SKM-1 treated with dmso at 0.1 percent for 144 hours (cell line): ENCODE results near the gene SERF1B.
"Not testable (repeated sequence)": the region's sequence is repeated elsewhere in the genome, so short reads cannot be mapped to it uniquely, and the experiment has no call there.

Experiments
- DNase-seq: peaks from one replicate; lab custom pipeline; 2025; ENCODE audit not compliant: unreplicated experiment; lab: John Stamatoyannopoulos, UW

The SERF1B gene

DNA sequence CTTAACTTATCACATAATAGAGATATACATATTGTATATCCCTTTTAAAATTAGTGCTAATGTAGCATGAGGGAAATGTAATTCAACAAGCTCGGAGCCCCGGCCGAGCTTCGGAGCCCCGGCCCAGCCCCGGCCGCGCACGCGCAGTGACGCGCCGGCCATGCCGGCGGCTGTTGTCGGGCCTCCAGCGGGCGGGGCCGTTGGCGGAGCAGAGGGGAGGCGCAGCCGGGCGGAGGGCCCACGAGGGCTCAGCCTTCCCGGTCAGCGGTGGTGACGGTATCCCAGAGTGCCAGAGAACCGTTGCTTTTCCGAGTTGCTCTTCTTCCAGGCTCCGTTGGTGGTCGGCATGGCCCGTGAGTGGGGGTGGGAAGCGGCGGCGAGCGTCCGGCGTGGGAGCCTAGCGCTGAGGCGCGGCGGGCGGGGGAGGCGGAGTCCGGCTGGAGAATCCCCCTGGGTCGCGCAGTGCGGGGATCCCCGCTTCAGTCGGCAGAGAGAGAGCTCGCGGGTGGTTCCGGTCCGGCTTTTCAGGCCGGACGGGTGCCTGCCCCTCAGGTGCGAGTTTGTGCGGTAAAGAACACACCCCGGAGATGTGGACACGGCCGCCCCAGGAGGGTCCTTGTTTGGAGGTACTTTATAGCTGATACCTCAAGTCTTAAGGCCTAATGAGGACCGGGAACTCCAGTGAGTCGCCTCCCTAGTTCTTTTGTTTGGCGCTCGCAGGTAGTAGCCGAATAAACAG lies at the start of gene SERF1B:
Gene SERF1B (plus strand): TSS at position 146 of the 739 bp plus-strand sequence. CDS start 201 bp downstream, at position 347.
- DNase-seq = not testable (repeated sequence)

DNA sequence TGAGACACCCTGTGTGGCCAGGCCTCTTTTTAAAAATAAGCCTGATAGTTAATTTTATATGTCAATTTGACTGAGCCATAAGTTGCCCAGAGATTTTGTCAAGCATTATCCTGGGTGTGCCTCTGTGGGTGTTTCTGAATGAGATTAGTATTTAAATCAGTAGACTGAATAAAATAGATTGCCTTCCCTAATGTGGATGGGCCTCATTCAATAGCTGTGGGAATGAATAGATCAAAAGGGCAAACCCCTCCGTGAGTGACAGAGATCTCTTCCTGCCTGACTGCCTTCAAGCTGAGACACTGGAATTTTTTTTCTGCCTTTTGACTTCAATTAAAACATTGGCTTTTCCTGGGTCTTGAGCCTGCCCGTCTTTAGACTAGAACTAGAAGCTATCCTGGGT lies 33.3 kb upstream of the SERF1B start:
- not testable (repeated sequence) for DNase-seq

DNA sequence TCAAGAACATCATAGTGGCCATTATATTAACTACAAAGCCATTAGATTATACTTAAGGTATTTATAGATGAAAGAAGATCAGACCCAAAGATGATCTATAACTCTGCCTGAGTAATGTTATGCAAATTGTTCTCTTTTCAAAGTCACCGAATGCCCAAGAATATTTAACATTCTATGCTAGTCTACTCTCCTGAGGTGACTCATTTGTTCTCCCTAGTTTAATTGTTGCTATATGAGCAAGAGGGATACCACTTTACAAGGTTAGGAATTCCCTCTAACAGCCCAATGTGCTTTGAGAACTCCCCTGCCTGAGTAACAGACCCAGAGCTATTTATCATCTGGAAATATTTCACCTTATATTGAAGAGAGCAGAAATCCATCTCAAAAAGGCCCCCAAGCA lies 29.5 kb upstream of the SERF1B start:
- DNase-seq = not testable (repeated sequence)

DNA sequence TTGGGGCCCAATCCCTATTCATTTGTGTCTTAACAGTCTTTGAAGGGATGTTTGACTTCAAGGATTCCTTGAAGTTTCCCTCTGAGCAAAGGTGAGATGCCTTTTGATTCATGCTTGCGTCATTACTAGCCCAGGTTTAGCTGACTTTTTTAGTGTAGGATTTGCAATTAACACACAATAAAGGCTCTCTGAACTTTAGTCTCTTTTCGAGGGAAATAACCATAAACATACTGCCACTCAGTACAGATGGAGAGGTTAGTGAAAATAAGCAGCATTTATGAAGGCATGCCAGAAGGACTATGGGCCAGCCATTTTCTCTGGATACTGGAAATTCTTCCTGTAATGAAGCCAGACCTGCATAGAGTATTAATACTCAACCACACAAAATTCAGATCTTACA lies 4.4 kb upstream of the SERF1B start:
- not testable (repeated sequence) for DNase-seq

DNA sequence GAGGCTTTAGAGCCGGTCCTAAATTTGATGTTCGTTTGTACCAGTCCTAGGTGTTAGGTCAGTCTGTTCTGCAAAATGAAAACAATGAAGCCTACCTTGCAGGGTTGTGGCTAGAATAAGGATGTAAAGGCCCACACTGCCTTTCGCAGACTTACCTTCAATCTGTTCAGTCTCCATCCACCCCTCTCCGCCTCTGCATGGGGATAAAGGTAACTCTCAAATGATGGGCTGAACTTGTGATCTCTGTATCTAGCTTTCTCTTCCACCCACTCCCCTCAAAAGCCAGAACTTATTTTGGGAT lies 744 bp downstream of the SERF1B start:
- not testable (repeated sequence) for DNase-seq

DNA sequence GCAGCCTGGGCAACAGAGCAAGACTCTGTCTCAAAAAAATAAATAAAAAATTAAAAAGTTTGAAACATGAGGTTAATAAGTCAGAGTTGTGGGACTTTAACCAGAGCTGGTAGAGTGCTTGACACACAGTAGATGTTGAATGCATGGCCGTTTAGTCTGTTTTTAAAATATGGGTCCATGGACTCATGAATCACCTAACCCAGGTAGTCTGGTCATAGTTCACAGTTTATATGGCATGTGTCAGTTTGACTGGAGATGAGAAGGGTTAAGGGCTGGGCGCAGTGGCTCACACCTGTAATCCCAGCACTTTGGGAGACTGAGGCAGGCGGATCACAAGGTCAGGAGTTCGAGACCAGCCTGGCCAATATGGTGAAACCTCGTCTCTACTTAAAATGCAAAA lies 6.2 kb downstream of the SERF1B start:
- not testable (repeated sequence) for DNase-seq

DNA sequence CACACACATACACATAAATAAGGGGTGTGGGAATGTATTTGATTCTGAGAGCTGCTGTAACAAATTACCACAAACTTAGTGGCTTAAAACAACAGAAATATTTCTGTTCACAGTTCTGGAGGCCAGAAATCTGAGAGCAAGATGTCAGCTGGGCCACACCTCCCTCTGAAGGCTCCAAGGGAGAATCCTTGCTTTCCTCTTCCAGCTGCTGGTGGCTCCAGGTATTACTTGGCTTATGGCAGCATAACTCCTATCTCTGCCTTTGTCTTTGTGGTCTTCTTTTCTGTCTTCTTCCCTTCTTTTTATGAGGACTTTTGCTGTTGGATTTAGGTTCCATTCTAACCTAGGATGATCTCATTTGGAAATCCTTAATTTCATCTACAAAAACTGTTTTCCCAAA lies 16.4 kb downstream of the SERF1B start:
- DNase-seq = not testable (repeated sequence)

DNA sequence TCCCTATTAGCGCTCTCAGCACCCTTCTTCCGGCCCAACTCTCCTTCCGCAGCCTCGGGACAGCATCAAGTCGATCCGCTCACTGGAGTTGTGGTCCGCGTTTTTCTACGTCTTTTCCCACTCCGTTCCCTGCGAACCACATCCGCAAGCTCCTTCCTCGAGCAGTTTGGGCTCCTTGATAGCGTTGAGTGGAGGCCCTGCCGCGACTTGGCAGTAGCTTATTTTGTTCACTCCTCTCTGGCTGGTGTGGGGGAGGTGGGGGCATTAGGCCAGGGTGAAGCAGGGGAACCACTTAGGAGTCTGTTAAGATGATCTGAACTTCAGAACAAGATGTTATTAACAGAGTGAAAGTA lies 24.7 kb downstream of the SERF1B start:
- not testable (repeated sequence) for DNase-seq

DNA sequence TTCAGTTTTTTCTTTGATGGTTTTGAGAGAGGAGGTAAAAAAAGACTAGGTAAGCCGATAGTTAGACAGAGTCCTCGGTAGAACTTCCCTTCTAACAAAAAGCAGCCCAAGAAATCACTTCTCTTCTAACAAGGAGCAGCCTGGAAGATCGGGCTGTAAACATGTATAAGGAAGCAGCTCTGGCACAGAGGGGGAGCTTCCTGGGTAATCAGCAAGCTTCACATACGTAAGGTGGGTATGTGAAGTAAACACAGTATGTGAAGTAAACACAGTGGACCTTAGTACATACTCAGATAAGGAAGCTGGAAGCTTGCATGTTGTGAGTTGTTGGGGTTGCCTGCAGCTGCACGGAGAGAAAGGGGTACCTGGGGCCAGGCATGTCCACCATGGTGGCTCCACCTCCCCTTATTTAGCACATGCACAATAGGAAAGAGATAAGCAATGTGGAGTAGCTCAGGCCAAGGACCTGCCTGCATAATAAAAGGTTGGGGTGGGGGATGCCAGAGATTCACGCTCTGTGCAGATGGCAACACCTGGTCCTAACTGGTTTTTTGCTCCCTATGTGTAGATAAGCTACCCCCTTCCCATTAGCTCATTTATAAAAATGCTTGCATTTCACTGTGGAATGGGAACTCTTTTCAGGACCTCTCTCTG lies 31.4 kb downstream of the SERF1B start:
- DNase-seq = not testable (repeated sequence)

DNA sequence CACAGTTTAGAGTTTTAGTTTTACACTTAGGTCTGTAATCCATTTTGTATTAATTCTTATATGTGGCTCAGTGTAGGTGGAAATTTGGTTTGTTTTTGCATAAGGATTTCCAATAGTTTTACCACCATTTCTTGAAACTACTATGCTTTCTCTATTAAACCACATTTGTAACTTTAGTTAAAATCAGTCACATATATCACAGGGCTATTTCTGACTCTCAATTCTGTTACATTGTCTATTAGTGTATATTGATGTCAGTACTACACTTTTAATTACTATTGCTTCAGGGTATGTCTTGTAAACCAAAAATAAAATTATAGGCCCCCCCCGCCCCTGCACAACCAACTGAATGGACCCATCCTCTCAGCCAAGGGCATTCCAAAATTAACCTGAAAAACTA lies 32.1 kb downstream of the SERF1B start:
- not testable (repeated sequence) for DNase-seq

DNA sequence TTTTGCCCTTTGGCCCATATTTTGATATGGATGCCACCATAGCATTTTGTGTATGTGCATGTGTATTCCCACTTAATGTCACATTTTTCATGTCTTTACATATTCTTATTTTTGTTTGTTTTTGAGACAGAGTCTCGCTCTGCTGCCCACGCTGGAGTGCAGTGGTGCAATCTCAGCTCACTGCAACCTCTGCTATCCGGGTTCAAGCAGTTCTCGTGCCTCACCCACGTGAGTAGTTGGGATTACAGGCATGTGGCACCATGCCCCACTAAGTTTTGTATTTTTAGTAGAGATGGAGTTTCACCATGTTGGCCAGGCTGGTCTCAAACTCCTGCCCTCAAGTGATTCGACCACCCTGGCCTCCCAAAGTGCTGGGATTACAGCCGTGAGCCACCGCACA lies 52.6 kb downstream of the SERF1B start:
- DNase-seq = not testable (repeated sequence)

DNA sequence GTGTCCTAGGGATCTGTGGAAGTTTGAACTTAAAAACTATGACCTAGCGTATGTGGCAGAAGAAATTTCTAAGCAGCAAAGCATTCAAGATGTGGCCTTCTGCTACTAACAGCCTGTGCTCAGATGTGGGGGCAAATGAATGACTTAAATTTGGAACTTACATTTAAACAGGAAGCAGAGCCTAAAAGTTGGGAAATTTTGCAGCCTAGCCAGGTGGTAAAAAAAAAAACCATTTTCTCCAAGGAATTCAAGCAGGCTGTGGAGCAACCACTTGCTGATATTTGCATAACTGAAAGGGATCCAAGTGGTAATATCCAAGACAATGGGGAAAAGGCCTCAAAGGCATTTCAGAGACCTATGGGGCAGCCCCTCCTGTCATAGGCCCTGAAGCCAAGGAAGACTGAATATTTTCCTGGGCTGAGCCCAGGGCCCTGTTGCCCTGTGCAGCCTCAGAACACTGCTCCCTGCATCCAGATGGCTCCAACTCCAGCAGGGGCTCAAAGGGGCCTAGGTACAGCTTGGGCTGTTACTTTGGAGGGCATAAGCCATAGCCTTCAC lies 63.9 kb downstream of the SERF1B start:
- not testable (repeated sequence) for DNase-seq

DNA sequence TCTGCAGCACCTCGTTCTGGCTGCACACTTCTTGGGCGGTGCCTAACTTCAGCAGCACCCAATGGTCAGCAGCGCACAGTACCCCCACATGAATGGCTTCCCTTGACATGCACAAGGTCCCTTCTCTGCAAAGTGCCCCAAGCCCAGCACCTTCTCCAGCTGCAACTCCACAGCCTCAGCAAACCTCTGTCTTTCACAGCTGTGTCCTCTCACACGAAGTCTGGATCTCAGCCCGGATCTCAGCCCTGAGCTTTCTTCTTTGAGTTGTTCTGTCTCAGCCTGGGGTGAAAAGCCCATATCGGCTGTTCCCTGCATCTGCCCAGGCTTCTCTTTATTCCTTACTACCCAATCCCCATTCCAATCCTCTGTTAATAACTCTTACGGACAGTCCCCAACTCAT lies 66.7 kb downstream of the SERF1B start:
- DNase-seq = not testable (repeated sequence)
